H1 (cell line): ENCODE data around the gene BECN2. TPM values are rescaled to one million over a fixed set of nuclear protein-coding genes. Genes with fewer than 3 reads are reported as not detected.

Experiments used
- CTCF ChIA-PET: fragments of 300-600 bp; sonication (Branson Sonifier 250); formaldehyde crosslinking; loops from one replicate; lab custom pipeline; 2021; ENCODE audit not compliant: partially characterized antibody; lab: Charles Lee
- POLR2A ChIA-PET: fragments of 300-600 bp; sonication (Branson Sonifier 250); formaldehyde crosslinking; loops from one replicate; lab custom pipeline; 2021; ENCODE audit warnings: inconsistent platforms; ENCODE audit not compliant: partially characterized antibody; lab: Charles Lee
- DNase-seq, 2 experiments: peaks; one replicate each; pipeline versions ENCODE4 v3.0.0 to v3.0.0-alpha.2; 2010 to 2022; ENCODE audit warnings: low spot score in 2 of 2, low read depth in 1 of 2, mixed read lengths in 1 of 2
- FAIRE-seq: peaks from 2 replicates; lab custom pipeline; 2011; peaks lifted over from hg19 to GRCh38; lab: Jason Lieb, UNC
- H2AFZ ChIP-seq: 2 replicates; pipeline ENCODE4 v1.8.1; 2012; ENCODE audit warnings: low read length, inconsistent platforms
- H2AK5ac ChIP-seq: 2 replicates; pipeline ENCODE4 v1.6.1; 2013; ENCODE audit warnings: low read depth, low read length
- H2BK120ac ChIP-seq: replicated peaks from 2 replicates; pipeline ENCODE3; 2013; ENCODE audit warnings: low read depth, low read length, inconsistent platforms
- H2BK12ac ChIP-seq: 2 replicates; pipeline ENCODE4 v1.6.1; 2013; ENCODE audit warnings: low read depth, low read length
- H2BK15ac ChIP-seq: 2 replicates; pipeline ENCODE4 v1.6.1; 2013; ENCODE audit warnings: low read length
- H2BK20ac ChIP-seq: 2 replicates; pipeline ENCODE4 v1.6.1; 2013; ENCODE audit warnings: low read length
- H2BK5ac ChIP-seq: 2 replicates; pipeline ENCODE4 v1.6.1; 2013; ENCODE audit warnings: low read depth, low read length
- H3K14ac ChIP-seq: 2 replicates; pipeline ENCODE4 v1.6.1; 2013; ENCODE audit warnings: inconsistent platforms; ENCODE audit not compliant: insufficient read length
- H3K18ac ChIP-seq: 2 replicates; pipeline ENCODE4 v1.6.1; 2013; ENCODE audit warnings: low read length; ENCODE audit errors: extremely low read depth
- H3K23ac ChIP-seq: 2 replicates; pipeline ENCODE4 v1.6.1; 2013; ENCODE audit warnings: inconsistent platforms; ENCODE audit not compliant: insufficient read length
- H3K23me2 ChIP-seq: 2 replicates; pipeline ENCODE4 v1.6.1; 2013; ENCODE audit warnings: low read depth, low read length
- H3K27ac ChIP-seq: 2 replicates; pipeline ENCODE4 v1.6.1; 2011; ENCODE audit warnings: low read depth, low read length, inconsistent platforms
- H3K27me3 ChIP-seq, 4 experiments: replicated peaks in 1 of 4; 1 replicate in 1 of 4; 2 replicates in 3 of 4; pipeline versions ENCODE4 v1.6.1 to v1.8.1; 2011 to 2013; ENCODE audit warnings: low read length in 3 of 4, mild to moderate bottlenecking in 3 of 4, inconsistent platforms in 2 of 4, mixed read lengths in 2 of 4, moderate library complexity in 1 of 4; ENCODE audit not compliant: control insufficient read depth in 3 of 4, insufficient read depth in 3 of 4; ENCODE audit errors: extremely low read depth in 1 of 4
- H3K36me3 ChIP-seq, 4 experiments: 2 replicates each; pipeline versions ENCODE4 v1.6.1 to v1.8.1; 2011 to 2013; ENCODE audit warnings: mild to moderate bottlenecking in 4 of 4, low read length in 3 of 4, moderate library complexity in 2 of 4, control low read depth in 1 of 4, inconsistent platforms in 1 of 4; ENCODE audit not compliant: insufficient read depth in 4 of 4, control insufficient read depth in 2 of 4
- H3K4ac ChIP-seq: replicated peaks from 2 replicates; pipeline ENCODE3; 2013; ENCODE audit warnings: low read length, low read depth, mixed read lengths, inconsistent platforms; ENCODE audit not compliant: insufficient read length
- H3K4me1 ChIP-seq, 4 experiments: replicated peaks in 1 of 4; 1 replicate in 1 of 4; 2 replicates in 3 of 4; pipeline versions ENCODE4 v1.6.1 to v1.8.1; 2011 to 2013; ENCODE audit warnings: low read length in 3 of 4, inconsistent platforms in 2 of 4, mixed read lengths in 1 of 4; ENCODE audit not compliant: insufficient read depth in 4 of 4, control insufficient read depth in 3 of 4
- H3K4me2 ChIP-seq, 2 experiments: 2 replicates each; pipeline versions ENCODE4 v1.6.1 to v1.8.1; 2011 to 2013; ENCODE audit warnings: low read depth in 2 of 2, low read length in 2 of 2, control low read depth in 1 of 2, inconsistent platforms in 1 of 2, mild to moderate bottlenecking in 1 of 2; ENCODE audit not compliant: insufficient read depth in 1 of 2
- H3K4me3 ChIP-seq, 4 experiments: fragments of 200-600, 300-600 bp in 1 of 4; sonication (generic), shearing (Covaris generic), sonication (Bioruptor Twin) in 1 of 4; 2 replicates each; pipeline versions ENCODE4 v1.5.1 to v1.8.1; 2011 to 2016; ENCODE audit warnings: low read length in 4 of 4, low read depth in 3 of 4, control low read depth in 2 of 4, inconsistent platforms in 2 of 4, mild to moderate bottlenecking in 2 of 4, mixed read lengths in 1 of 4, moderate library complexity in 1 of 4; ENCODE audit not compliant: insufficient read depth in 2 of 4; ENCODE audit errors: extremely low read depth in 1 of 4
- H3K56ac ChIP-seq: replicated peaks from 2 replicates; pipeline ENCODE3; 2013; ENCODE audit warnings: low read depth, mild to moderate bottlenecking, mixed read lengths, low read length, inconsistent platforms; ENCODE audit not compliant: insufficient read length
- H3K79me1 ChIP-seq: 2 replicates; pipeline ENCODE4 v1.6.1; 2013; ENCODE audit warnings: low read depth, low read length, control low read depth
- H3K79me2 ChIP-seq, 2 experiments: 2 replicates each; pipeline versions ENCODE4 v1.6.1 to v1.8.1; 2012 to 2013; ENCODE audit warnings: low read length in 2 of 2, mild to moderate bottlenecking in 2 of 2, inconsistent platforms in 1 of 2; ENCODE audit not compliant: insufficient read depth in 2 of 2, control insufficient read depth in 1 of 2
- H3K9ac ChIP-seq, 4 experiments: replicated peaks in 1 of 4; 1 replicate in 1 of 4; 2 replicates in 3 of 4; pipeline versions ENCODE4 v1.6.1 to v1.8.1; 2011 to 2013; ENCODE audit warnings: low read depth in 3 of 4, low read length in 3 of 4, control low read depth in 2 of 4, mild to moderate bottlenecking in 2 of 4, moderate library complexity in 2 of 4, inconsistent platforms in 1 of 4; ENCODE audit errors: extremely low read depth in 1 of 4
- H3K9me3 ChIP-seq, 2 experiments: 2 replicates each; pipeline versions ENCODE4 v1.6.1 to v1.8.1; 2012 to 2013; ENCODE audit warnings: mild to moderate bottlenecking in 2 of 2, moderate library complexity in 2 of 2, control low read depth in 1 of 2, inconsistent platforms in 1 of 2, low read depth in 1 of 2, low read length in 1 of 2, mixed read lengths in 1 of 2; ENCODE audit not compliant: insufficient read depth in 2 of 2
- H4K20me1 ChIP-seq, 2 experiments: replicated peaks in 1 of 2; 2 replicates each; pipeline versions ENCODE3 to v1.8.1; 2011 to 2013; ENCODE audit warnings: inconsistent platforms in 2 of 2, low read length in 2 of 2, mild to moderate bottlenecking in 1 of 2; ENCODE audit not compliant: insufficient read depth in 2 of 2, control insufficient read depth in 1 of 2
- H4K5ac ChIP-seq: 2 replicates; pipeline ENCODE4 v1.6.1; 2013; ENCODE audit warnings: low read length, low read depth, mixed read lengths, inconsistent platforms; ENCODE audit not compliant: insufficient read length
- H4K8ac ChIP-seq: 2 replicates; pipeline ENCODE4 v1.8.0; 2013; ENCODE audit warnings: mild to moderate bottlenecking, moderate library complexity, low read length, inconsistent platforms; ENCODE audit not compliant: insufficient read depth; ENCODE audit errors: extremely low read depth
- H4K91ac ChIP-seq: replicated peaks from 2 replicates; pipeline ENCODE3; 2013; ENCODE audit warnings: low read length, mixed read lengths, inconsistent platforms; ENCODE audit not compliant: insufficient read length
- ASH2L ChIP-seq: fragments of 200-600, 300-600 bp; sonication (generic); IDR thresholded peaks from one replicate; pipeline ENCODE4 v1.7.1; 2017; ENCODE audit warnings: low read length
- CBX5 ChIP-seq: fragments of 300-800, 300-1000 bp; sonication (generic); IDR thresholded peaks from 2 replicates; pipeline ENCODE4 v1.7.1; 2016; ENCODE audit warnings: antibody characterized with exemption, low read length, low read depth
- CEBPB ChIP-seq: IDR thresholded peaks from 2 replicates; pipeline ENCODE4 v1.6.1; 2012; ENCODE audit warnings: low read depth, low read length
- CHD1 ChIP-seq: IDR thresholded peaks from 2 replicates; pipeline ENCODE4 v1.6.1; 2012; ENCODE audit warnings: low read depth, low read length, improper control_type of control experiment
- CTBP2 ChIP-seq: IDR thresholded peaks from 2 replicates; pipeline ENCODE4 v1.7.0; 2011; ENCODE audit warnings: borderline replicate concordance, mild to moderate bottlenecking, moderate library complexity, mixed read lengths, low read length; ENCODE audit not compliant: insufficient read depth, insufficient read length
- JUND ChIP-seq: IDR thresholded peaks from 2 replicates; pipeline ENCODE4 v1.6.1; 2011; ENCODE audit warnings: mild to moderate bottlenecking, improper control_type of control experiment, low read length
- PHF8 ChIP-seq: fragments of 200-600 bp; sonication (generic); conservative IDR thresholded peaks from 2 replicates; pipeline ENCODE4 v1.7.1; 2012; ENCODE audit warnings: low read depth, mild to moderate bottlenecking, inconsistent platforms, low read length, moderate library complexity
- POLR2AphosphoS5 ChIP-seq: IDR thresholded peaks from 2 replicates; pipeline ENCODE4 v1.6.1; 2011; ENCODE audit warnings: low read depth, low read length
- RXRA ChIP-seq: IDR thresholded peaks from 2 replicates; pipeline ENCODE4 v1.6.1; 2011; ENCODE audit warnings: low read depth, mild to moderate bottlenecking, low read length, moderate library complexity; ENCODE audit not compliant: insufficient read depth
- SIN3A ChIP-seq, 2 experiments: IDR thresholded peaks in 1 of 2; conservative IDR thresholded peaks in 1 of 2; 2 replicates each; pipeline ENCODE4 v1.6.1; 2011 to 2012; ENCODE audit warnings: low read length in 2 of 2, improper control_type of control experiment in 1 of 2, low read depth in 1 of 2, mild to moderate bottlenecking in 1 of 2
- SUZ12 ChIP-seq: fragments of 200-600 bp; sonication (generic); IDR thresholded peaks from 2 replicates; pipeline ENCODE4 v1.6.1; 2012; ENCODE audit warnings: mild to moderate bottlenecking, inconsistent platforms, low read length, moderate library complexity, mixed read lengths
- ZNF274 ChIP-seq: IDR thresholded peaks from 2 replicates; pipeline ENCODE4 v1.7.0; 2012; ENCODE audit warnings: low read length, borderline replicate concordance; ENCODE audit errors: extremely low read depth
- WGBS, 2 experiments: shearing (Covaris generic) in 1 of 2; methylation state at CpG; one replicate each; pipeline versions ENCODE4 v1.1.6 to v1.1.7; 2013 to 2015; ENCODE audit warnings: low lambda C conversion rate in 2 of 2, mixed read lengths in 2 of 2, inconsistent platforms in 1 of 2, low coverage in 1 of 2, missing lambda C conversion rate in 1 of 2; ENCODE audit not compliant: insufficient replicate concordance in 2 of 2, insufficient coverage in 1 of 2, insufficient read length in 1 of 2; ENCODE audit errors: extremely low coverage in 1 of 2, missing lambda C conversion rate in 1 of 2; 5-methylcytosine and 5-hydroxymethylcytosine counted together
- polyA plus RNA-seq, 7 experiments: library from polyadenylated mRNA; depleted of rRNA in 3 of 7; stranded (reverse) in 5 of 7; unstranded in 2 of 7; fragments of >200 nt in 5 of 7; fragments of 200-250 nt in 2 of 7; gene quantifications; 1 replicate in 5 of 7; 2 replicates in 1 of 7; 4 replicates in 1 of 7; pipeline versions ENCODE4 v1.2.1 to v1.2.3, GENCODE V29; 2011 to 2013; ENCODE audit warnings: missing spikeins in 2 of 7, mixed read lengths in 2 of 7
- total RNA-seq: library from RNA; stranded (reverse); fragmentation: NEBNext Ultra II Directional; extraction: Animal tissue kit (Norgen Biotek cat#: 25700); gene quantifications from 2 replicates; pipeline ENCODE4 v1.2.1, GENCODE V29; 2021
- TF ChIP-seq, protein P1 (sequence below): IDR thresholded peaks from 2 replicates; pipeline ENCODE4 v1.6.1; 2011; ENCODE audit warnings: low read depth, mild to moderate bottlenecking, low read length; ENCODE audit not compliant: insufficient read depth

The BECN2 gene
- total and polyA plus RNA-seq, 2 of the 8 experiments (the other 6 are each of a cell fraction or from before 2014, with no cell fraction given), result not detected

DNA sequence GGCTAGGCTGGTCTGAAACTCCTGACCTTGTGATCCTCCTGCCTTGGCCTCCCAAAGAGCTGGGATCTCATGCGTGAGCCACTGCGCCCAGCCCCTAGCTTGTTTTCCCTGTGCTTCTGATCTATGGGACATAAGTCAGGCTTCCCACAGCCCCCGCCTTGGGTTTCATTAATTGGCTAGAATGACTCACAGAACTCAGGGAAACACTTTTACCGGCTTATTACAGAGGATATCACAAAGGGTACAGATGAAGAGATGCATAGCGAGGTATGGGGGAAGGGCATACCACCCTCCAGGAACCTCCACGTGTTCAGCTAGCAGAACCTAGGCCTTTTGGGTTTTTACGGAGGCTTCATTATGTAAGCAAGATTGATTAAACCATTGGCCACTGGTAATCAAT is 42.9 kb downstream of the BECN2 start:
- H3K27me3 ChIP-seq, result no peaks in the 10 kb centered on the region
- no peak overlapping the region for H3K23ac ChIP-seq
- no peaks in the 10 kb centered on the region; the same call in 1 of the 2 replicates for H3K23me2 ChIP-seq
- H3K9me3 ChIP-seq, result no peaks in the 10 kb centered on the region
- H2BK12ac ChIP-seq, result peak overlapping the region; percentile 84; the same call in 1 of the 2 replicates
- H3K4me2 ChIP-seq, result no peak overlapping the region
- WGBS, 2 experiments, result 84% methylated on average over 7 of the region's 7 CpGs; no CpG with 5 or more reads in 1 of the 2 experiments
- no peak overlapping the region for H2AK5ac ChIP-seq
- H3K18ac ChIP-seq, result peak overlapping the region; percentile 13; the same call in 1 of the 2 replicates
- no peak overlapping the region for H4K8ac ChIP-seq
- H2BK15ac ChIP-seq, result no peak overlapping the region
- no peak overlapping the region for H3K9ac ChIP-seq
- peaks cover 3 to 7% (median 5%) of the 10 kb centered on the region in 4 experiments; a peak in 4 of 7 replicates for H3K4me1 ChIP-seq
- H3K14ac ChIP-seq, result no peak overlapping the region
- FAIRE-seq (no peak), DNase-seq (no peak)
- H3K56ac ChIP-seq, result no peak overlapping the region
- H3K79me1 ChIP-seq, result no peaks in the 10 kb centered on the region
- no peak overlapping the region for H2BK120ac ChIP-seq
- no peak overlapping the region for H2BK5ac ChIP-seq
- no peak overlapping the region for H3K4me3 ChIP-seq
- H3K4ac ChIP-seq, result no peak overlapping the region
- no peaks in the 10 kb centered on the region for H3K79me2 ChIP-seq
- no peaks in the 10 kb centered on the region for H3K36me3 ChIP-seq
- H4K91ac ChIP-seq, result no peak overlapping the region
- no peaks in the 10 kb centered on the region for H4K20me1 ChIP-seq
- POLR2A ChIA-PET, result no interaction called here
- CTCF ChIA-PET, result interaction anchor here (0.5 to 5.5 kb wide), 13 partner anchors 9 to 208 kb away, joined by 3 to 83 read pairs (median 9); no protein-coding TSS in a partner anchor
- H4K5ac ChIP-seq, result no peak overlapping the region
- H2AFZ ChIP-seq, result peak overlapping the region; percentile 0; the same call in 1 of the 2 replicates
- peak overlapping the region; percentile 80; the same call in 1 of the 2 replicates for H2BK20ac ChIP-seq
- no peak overlapping the region for H3K27ac ChIP-seq
- TF ChIP-seq SUZ12 (no peak), JUND (no peak), RXRA (no peak), ASH2L (no peak), PHF8 (no peak), CEBPB (no peak), CTBP2 (no peak), POLR2AphosphoS5 (no peak), SIN3A (conservative IDR thresholded peaks at IDR 0.05 in 1 of 2, IDR thresholded peaks at IDR 0.05 in 1 of 2; ENCODE audit: low read depth in 1 of 2, low read length in 2 of 2) (no peak), ZNF274 (no peak), CHD1 (no peak), CBX5 (no peak)
- TF ChIP-seq, protein P1, sequence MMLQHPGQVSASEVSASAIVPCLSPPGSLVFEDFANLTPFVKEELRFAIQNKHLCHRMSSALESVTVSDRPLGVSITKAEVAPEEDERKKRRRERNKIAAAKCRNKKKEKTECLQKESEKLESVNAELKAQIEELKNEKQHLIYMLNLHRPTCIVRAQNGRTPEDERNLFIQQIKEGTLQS, result no peak
